Neuronal stem cell (in vitro differentiated cells): Measurements from ENCODE around the gene TEX54.
"Not testable (repeated sequence)": the region's sequence is repeated elsewhere in the genome, so short reads cannot be mapped to it uniquely, and the experiment has no call there.

Experiments
- DNase-seq: peaks from one replicate; pipeline ENCODE4 v3.0.0-alpha.2; 2013; ENCODE audit warnings: low spot score
- H2AFZ ChIP-seq: one replicate; pipeline ENCODE4 v1.6.1; 2013; ENCODE audit warnings: mild to moderate bottlenecking, low read length, inconsistent platforms
- H2AK5ac ChIP-seq: 2 replicates; pipeline ENCODE4 v1.6.1; 2013; ENCODE audit warnings: low read depth, mild to moderate bottlenecking, inconsistent platforms, low read length, moderate library complexity, mixed read lengths
- H2BK120ac ChIP-seq: 2 replicates; pipeline ENCODE4 v1.6.1; 2013; ENCODE audit warnings: low read depth, mild to moderate bottlenecking, inconsistent platforms, low read length, moderate library complexity, mixed read lengths
- H2BK12ac ChIP-seq: one replicate; pipeline ENCODE4 v1.6.1; 2013; ENCODE audit warnings: low read length, inconsistent platforms
- H2BK15ac ChIP-seq: 2 replicates; pipeline ENCODE4 v1.6.1; 2013; ENCODE audit warnings: mild to moderate bottlenecking, low read length, inconsistent platforms, mixed read lengths
- H2BK5ac ChIP-seq: one replicate; pipeline ENCODE4 v1.6.1; 2013; ENCODE audit warnings: inconsistent platforms, mild to moderate bottlenecking, low read length, moderate library complexity
- H3K14ac ChIP-seq: one replicate; pipeline ENCODE4 v1.6.1; 2013; ENCODE audit warnings: low read length, inconsistent platforms
- H3K18ac ChIP-seq: 2 replicates; pipeline ENCODE4 v1.6.1; 2013; ENCODE audit warnings: low read length, inconsistent platforms
- H3K23ac ChIP-seq: 2 replicates; pipeline ENCODE4 v1.6.1; 2013; ENCODE audit warnings: low read depth, mild to moderate bottlenecking, mixed read lengths, low read length, inconsistent platforms; ENCODE audit not compliant: poor library complexity
- H3K27ac ChIP-seq: replicated peaks from 3 replicates; pipeline ENCODE4 v1.5.1; 2013; ENCODE audit warnings: low read length, inconsistent platforms
- H3K27me3 ChIP-seq, 3 experiments: 2 replicates each; pipeline ENCODE4 v1.6.1; 2013; ENCODE audit warnings: low read length in 3 of 3, mild to moderate bottlenecking in 2 of 3, inconsistent platforms in 1 of 3, low read depth in 1 of 3, mixed read lengths in 1 of 3, moderate library complexity in 1 of 3; ENCODE audit not compliant: control insufficient read depth in 3 of 3, insufficient read depth in 3 of 3
- H3K36me3 ChIP-seq, 2 donors: replicated peaks in 1 of 2; 2 replicates each; pipeline ENCODE4 v1.6.1; 2013; ENCODE audit warnings: low read length in 2 of 2; ENCODE audit not compliant: control insufficient read depth in 2 of 2, insufficient read depth in 2 of 2
- H3K4ac ChIP-seq: 2 replicates; pipeline ENCODE4 v1.6.1; 2013; ENCODE audit warnings: inconsistent platforms, mild to moderate bottlenecking, low read length, moderate library complexity
- H3K4me1 ChIP-seq, 2 donors: 1 replicate in 1 of 2; 2 replicates in 1 of 2; pipeline ENCODE4 v1.6.1; 2013; ENCODE audit warnings: low read length in 2 of 2, low read depth in 1 of 2; ENCODE audit not compliant: control insufficient read depth in 2 of 2, insufficient read depth in 1 of 2
- H3K4me2 ChIP-seq: one replicate; pipeline ENCODE4 v1.6.1; 2013; ENCODE audit warnings: mild to moderate bottlenecking, low read length, inconsistent platforms; ENCODE audit not compliant: insufficient read depth, poor library complexity, severe bottlenecking
- H3K4me3 ChIP-seq, 2 donors: 2 replicates each; pipeline ENCODE4 v1.5.1; 2013; ENCODE audit warnings: low read length in 2 of 2, mild to moderate bottlenecking in 2 of 2, inconsistent platforms in 1 of 2, moderate library complexity in 1 of 2
- H3K79me1 ChIP-seq: one replicate; pipeline ENCODE4 v1.6.1; 2013; ENCODE audit warnings: low read depth, mild to moderate bottlenecking, inconsistent platforms, low read length, moderate library complexity
- H3K9ac ChIP-seq: one replicate; pipeline ENCODE4 v1.6.1; 2013; ENCODE audit warnings: mild to moderate bottlenecking, low read depth, low read length, inconsistent platforms; ENCODE audit not compliant: poor library complexity
- H3K9me3 ChIP-seq, 2 donors: replicated peaks in 1 of 2; 2 replicates each; pipeline versions ENCODE3 to v1.6.1; 2013; ENCODE audit warnings: low read length in 2 of 2, mild to moderate bottlenecking in 2 of 2, inconsistent platforms in 1 of 2, low read depth in 1 of 2, mixed read lengths in 1 of 2, moderate library complexity in 1 of 2; ENCODE audit not compliant: control insufficient read depth in 2 of 2, insufficient read depth in 1 of 2
- H4K8ac ChIP-seq: one replicate; pipeline ENCODE4 v1.6.1; 2013; ENCODE audit warnings: low read depth, mild to moderate bottlenecking, inconsistent platforms, low read length, moderate library complexity
- H4K91ac ChIP-seq: one replicate; pipeline ENCODE4 v1.6.1; 2013; ENCODE audit warnings: low read length, low read depth, mild to moderate bottlenecking, inconsistent platforms; ENCODE audit not compliant: poor library complexity
- WGBS, 2 donors: extraction: QIAGEN DNeasy Blood & Tissue Kit; methylation state at CpG; one replicate each; pipeline ENCODE4 v1.1.7; 2013; ENCODE audit warnings: missing lambda C conversion rate in 2 of 2, mixed read lengths in 1 of 2; ENCODE audit not compliant: insufficient read length in 2 of 2, insufficient replicate concordance in 1 of 2; ENCODE audit errors: extremely low coverage in 2 of 2; 5-methylcytosine and 5-hydroxymethylcytosine counted together

The TEX54 gene

GRCh38 chr11:62842891-62843290 is 10.2 kb upstream of the TEX54 start:
- H2AK5ac ChIP-seq, H3K4me2 ChIP-seq, H3K14ac ChIP-seq, H3K27me3 ChIP-seq, H3K36me3 ChIP-seq, H3K23ac ChIP-seq, H2BK120ac ChIP-seq, H2BK15ac ChIP-seq, H3K18ac ChIP-seq, H4K8ac ChIP-seq, H3K79me1 ChIP-seq, H4K91ac ChIP-seq, H3K9me3 ChIP-seq, H2BK5ac ChIP-seq, H3K9ac ChIP-seq, H3K4ac ChIP-seq, H3K4me1 ChIP-seq, DNase-seq, H2BK12ac ChIP-seq: not testable (repeated sequence)
- peak overlapping the region; percentile 92 for H2AFZ ChIP-seq
- peak overlapping the region; percentile 87 for H3K27ac ChIP-seq
- H3K4me3 ChIP-seq = peak overlapping the region in 1 of 2 donors; percentile 53
- WGBS, 2 donors = no CpG with 5 or more reads among the region's 9 CpGs

DNA sequence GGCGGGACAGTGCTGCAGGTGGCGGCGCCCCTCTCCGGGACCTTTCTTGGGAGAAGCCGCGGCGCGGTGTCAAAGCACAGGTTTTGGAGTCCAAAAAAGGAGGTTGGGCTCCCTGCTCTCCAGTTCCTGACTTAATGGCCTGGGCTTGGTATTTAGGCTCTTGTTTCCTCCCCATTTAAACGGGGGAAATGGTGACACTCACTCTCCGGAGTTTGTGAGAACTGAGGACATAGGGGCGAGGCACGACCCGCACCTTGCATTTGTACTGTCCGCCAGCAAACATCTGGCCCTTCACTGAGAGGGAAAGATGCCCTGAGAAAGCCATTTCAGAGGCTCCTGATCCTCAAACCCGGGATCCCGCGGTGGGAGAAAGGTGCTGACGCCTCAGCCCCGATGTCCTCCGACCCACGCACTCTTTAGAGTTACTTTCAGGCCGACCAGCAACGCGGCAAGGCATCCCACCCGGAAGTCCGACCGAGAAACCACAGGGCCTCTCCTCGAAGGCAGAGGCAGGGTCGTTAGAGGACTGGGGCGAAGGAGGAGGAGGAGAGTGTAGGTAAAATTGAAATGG is 9.6 kb upstream of the TEX54 start:
- H3K9me3 ChIP-seq = peaks cover 0 to 2% of the 10 kb centered on the region in 2 donors
- peak overlapping the region; percentile 53 to 73 for H3K4me3 ChIP-seq
- no peak overlapping the region for H3K4ac ChIP-seq
- peak overlapping the region; percentile 61 for H2BK5ac ChIP-seq
- DNase-seq = no peak
- H3K4me1 ChIP-seq = peaks cover 8 to 10% of the 10 kb centered on the region in 2 donors
- H3K36me3 ChIP-seq = peaks cover 0 to 9% of the 10 kb centered on the region in 2 donors
- H2BK15ac ChIP-seq = no peak overlapping the region
- H4K91ac ChIP-seq = peak overlapping the region; percentile 13
- H2BK120ac ChIP-seq = no peak overlapping the region
- H4K8ac ChIP-seq = no peak overlapping the region
- H3K4me2 ChIP-seq = peak overlapping the region; percentile 53
- H3K18ac ChIP-seq = peak overlapping the region; percentile 89
- no CpG with 5 or more reads among the region's 30 CpGs for WGBS, 2 donors
- H2BK12ac ChIP-seq = no peak overlapping the region
- H3K27me3 ChIP-seq = no peaks in the 10 kb centered on the region
- H3K14ac ChIP-seq = peak overlapping the region; percentile 49
- peak overlapping the region; percentile 47 for H3K9ac ChIP-seq
- peak overlapping the region; percentile 92 for H2AFZ ChIP-seq
- no peak overlapping the region for H2AK5ac ChIP-seq
- peaks cover 5% of the 10 kb centered on the region for H3K79me1 ChIP-seq
- no peak overlapping the region for H3K23ac ChIP-seq
- H3K27ac ChIP-seq = peak overlapping the region; percentile 87

GRCh38 chr11:62841361-62842170 is 8.9 kb upstream of the TEX54 start:
- DNase-seq = peak; percentile 93
- H3K4me2 ChIP-seq = peak overlapping the region; percentile 53
- peak overlapping the region; percentile 49 for H3K14ac ChIP-seq
- no peak overlapping the region for H2BK15ac ChIP-seq
- no peak overlapping the region for H3K4ac ChIP-seq
- H4K8ac ChIP-seq = no peak overlapping the region
- H3K9ac ChIP-seq = peak overlapping the region; percentile 47
- no peak overlapping the region for H2BK12ac ChIP-seq
- H3K27ac ChIP-seq = peak overlapping the region; percentile 87
- no peak overlapping the region for H2BK120ac ChIP-seq
- H3K4me1 ChIP-seq = peaks cover 8 to 10% of the 10 kb centered on the region in 2 donors
- H4K91ac ChIP-seq = no peak overlapping the region
- H3K79me1 ChIP-seq = peaks cover 5% of the 10 kb centered on the region
- WGBS, 2 donors = no CpG with 5 or more reads among the region's 33 CpGs
- no peaks in the 10 kb centered on the region for H3K27me3 ChIP-seq
- H2BK5ac ChIP-seq = peak overlapping the region; percentile 61
- peak overlapping the region; percentile 99 for H3K23ac ChIP-seq
- peak overlapping the region in 1 of 2 donors; percentile 53 for H3K4me3 ChIP-seq
- H2AK5ac ChIP-seq = no peak overlapping the region
- peaks cover under 1 to 13% of the 10 kb centered on the region in 2 donors for H3K36me3 ChIP-seq
- H3K9me3 ChIP-seq = peaks cover 0 to 2% of the 10 kb centered on the region in 2 donors
- H3K18ac ChIP-seq = peak overlapping the region; percentile 89
- H2AFZ ChIP-seq = peak overlapping the region; percentile 92

DNA sequence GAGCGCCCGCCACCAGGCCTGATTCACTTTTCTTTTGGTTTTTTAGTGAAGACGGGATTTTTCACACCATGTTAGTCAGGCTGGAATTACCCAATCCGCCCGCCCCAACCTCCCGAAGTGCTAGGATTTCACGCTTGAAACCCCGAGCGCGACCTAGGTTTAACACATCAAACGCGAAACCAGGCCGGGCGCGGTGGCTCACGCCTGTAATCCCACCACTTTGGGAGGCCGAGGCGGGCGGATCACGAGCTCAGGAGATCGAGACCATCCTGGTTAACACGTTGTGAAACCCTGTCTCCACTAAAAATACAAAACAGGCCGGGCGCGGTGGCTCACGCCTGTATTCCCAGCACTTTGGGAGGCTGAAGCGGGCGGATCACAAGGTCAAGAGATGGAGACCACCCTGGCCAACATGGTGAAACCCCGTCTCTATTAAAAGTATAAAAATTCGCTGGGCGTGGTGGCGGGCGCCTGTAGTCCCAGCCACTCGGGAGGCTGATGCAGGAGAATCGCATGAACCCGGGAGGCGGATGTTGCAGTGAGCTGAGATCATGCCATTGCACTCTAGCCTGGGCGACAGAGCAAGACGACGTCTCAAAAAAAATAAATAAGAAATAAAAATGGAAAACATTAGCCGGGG is 8.2 kb upstream of the TEX54 start:
- H3K4me3 ChIP-seq = peak overlapping the region in 1 of 2 donors; percentile 96

More for the DNA sequence above, 8.2 kb upstream of the TEX54 start:
- H3K4ac ChIP-seq, H3K79me1 ChIP-seq, DNase-seq, H3K4me1 ChIP-seq, H3K23ac ChIP-seq, H2BK15ac ChIP-seq, H3K9ac ChIP-seq, H4K91ac ChIP-seq, H3K9me3 ChIP-seq, H2BK5ac ChIP-seq, H3K14ac ChIP-seq, H2AK5ac ChIP-seq, H4K8ac ChIP-seq, H3K27me3 ChIP-seq, H2BK120ac ChIP-seq, H2BK12ac ChIP-seq: not testable (repeated sequence)
- peaks cover 6 to 20% of the 10 kb centered on the region in 2 donors for H3K36me3 ChIP-seq
- H2AFZ ChIP-seq = peak overlapping the region; percentile 73
- peak overlapping the region; percentile 75 for H3K27ac ChIP-seq
- no CpG with 5 or more reads among the region's 41 CpGs for WGBS, 2 donors
- peak overlapping the region; percentile 79 for H3K4me2 ChIP-seq
- H3K18ac ChIP-seq = peak overlapping the region; percentile 44
